ENCODE measurements around the gene PRPF31. TPM values are rescaled to one million over a fixed set of nuclear protein-coding genes. Genes with fewer than 3 reads are reported as not detected.
A peak's percentile ranks its signal among the peaks of the same experiment; 100 is the strongest.

Gene PRPF31
- total and polyA plus RNA-seq, 9 of the 15 experiments (the other 6 are each of a cell fraction or from before 2014, with no cell fraction given) = 5.8 to 92.2 (median 69.2) TPM

DNA sequence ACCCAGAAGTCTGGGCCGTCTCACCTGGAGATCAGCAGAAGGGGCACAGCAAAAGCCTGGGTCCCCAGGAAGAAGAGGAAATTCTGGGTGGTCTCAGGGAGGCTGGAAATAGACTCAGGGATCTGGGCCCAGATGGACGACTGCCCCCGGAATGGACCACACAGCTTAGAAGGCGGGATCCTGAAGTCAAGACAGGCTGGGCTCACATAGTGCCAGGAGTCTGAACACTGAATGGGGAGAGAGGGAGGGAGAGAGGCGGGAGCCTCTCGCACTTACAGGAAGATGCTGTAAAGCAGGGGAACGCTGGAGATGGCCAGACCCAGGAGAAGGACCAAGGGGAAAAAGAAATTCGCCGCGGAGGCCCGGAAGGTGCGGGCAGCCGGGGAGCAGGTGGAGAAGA, 45.3 kb downstream of the PRPF31 start:
- intact Hi-C loops (cut with micrococcal nuclease) = no loop called here
- TF ChIP-seq HNRNPLL (IDR thresholded peaks at IDR 0.05; ENCODE audit: low read depth, low read length, poor library complexity, severe bottlenecking) = no peak
- no peak for TF ChIP-seq ZC3H4 (CRISPR knock-in tag; IDR thresholded peaks at IDR 0.05; ENCODE audit: borderline replicate concordance)
- TF ChIP-seq SMARCB1 (IDR thresholded peaks at IDR 0.05; ENCODE audit: insufficient read length, low read depth) = no peak
- TF ChIP-seq ZNF184 (CRISPR knock-in tag; IDR thresholded peaks at IDR 0.05) = no peak
- no peak for TF ChIP-seq GABPB1 (CRISPR knock-in tag; IDR thresholded peaks at IDR 0.05)
- no peak for TF ChIP-seq POLR3A (IDR thresholded peaks at IDR 0.05; ENCODE audit: borderline replicate concordance, extremely low read depth, insufficient read depth, insufficient read length)
- no peak for TF ChIP-seq RCOR1 (IDR thresholded peaks at IDR 0.05; ENCODE audit: borderline replicate concordance in 1 of 2, low read depth in 2 of 2, low read length in 2 of 2)
- TF ChIP-seq, protein P1, sequence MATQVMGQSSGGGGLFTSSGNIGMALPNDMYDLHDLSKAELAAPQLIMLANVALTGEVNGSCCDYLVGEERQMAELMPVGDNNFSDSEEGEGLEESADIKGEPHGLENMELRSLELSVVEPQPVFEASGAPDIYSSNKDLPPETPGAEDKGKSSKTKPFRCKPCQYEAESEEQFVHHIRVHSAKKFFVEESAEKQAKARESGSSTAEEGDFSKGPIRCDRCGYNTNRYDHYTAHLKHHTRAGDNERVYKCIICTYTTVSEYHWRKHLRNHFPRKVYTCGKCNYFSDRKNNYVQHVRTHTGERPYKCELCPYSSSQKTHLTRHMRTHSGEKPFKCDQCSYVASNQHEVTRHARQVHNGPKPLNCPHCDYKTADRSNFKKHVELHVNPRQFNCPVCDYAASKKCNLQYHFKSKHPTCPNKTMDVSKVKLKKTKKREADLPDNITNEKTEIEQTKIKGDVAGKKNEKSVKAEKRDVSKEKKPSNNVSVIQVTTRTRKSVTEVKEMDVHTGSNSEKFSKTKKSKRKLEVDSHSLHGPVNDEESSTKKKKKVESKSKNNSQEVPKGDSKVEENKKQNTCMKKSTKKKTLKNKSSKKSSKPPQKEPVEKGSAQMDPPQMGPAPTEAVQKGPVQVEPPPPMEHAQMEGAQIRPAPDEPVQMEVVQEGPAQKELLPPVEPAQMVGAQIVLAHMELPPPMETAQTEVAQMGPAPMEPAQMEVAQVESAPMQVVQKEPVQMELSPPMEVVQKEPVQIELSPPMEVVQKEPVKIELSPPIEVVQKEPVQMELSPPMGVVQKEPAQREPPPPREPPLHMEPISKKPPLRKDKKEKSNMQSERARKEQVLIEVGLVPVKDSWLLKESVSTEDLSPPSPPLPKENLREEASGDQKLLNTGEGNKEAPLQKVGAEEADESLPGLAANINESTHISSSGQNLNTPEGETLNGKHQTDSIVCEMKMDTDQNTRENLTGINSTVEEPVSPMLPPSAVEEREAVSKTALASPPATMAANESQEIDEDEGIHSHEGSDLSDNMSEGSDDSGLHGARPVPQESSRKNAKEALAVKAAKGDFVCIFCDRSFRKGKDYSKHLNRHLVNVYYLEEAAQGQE (IDR thresholded peaks at IDR 0.05; ENCODE audit: borderline replicate concordance) = no peak
- TF ChIP-seq, protein P1 (CRISPR knock-in tag; IDR thresholded peaks at IDR 0.05; ENCODE audit: low read depth) = no peak
- no peak for TF ChIP-seq DPF2 (IDR thresholded peaks at IDR 0.05)
- TF ChIP-seq RBM22 (IDR thresholded peaks at IDR 0.05; ENCODE audit: low read depth, low read length, poor library complexity, severe bottlenecking) = no peak
- TF ChIP-seq, protein P2, sequence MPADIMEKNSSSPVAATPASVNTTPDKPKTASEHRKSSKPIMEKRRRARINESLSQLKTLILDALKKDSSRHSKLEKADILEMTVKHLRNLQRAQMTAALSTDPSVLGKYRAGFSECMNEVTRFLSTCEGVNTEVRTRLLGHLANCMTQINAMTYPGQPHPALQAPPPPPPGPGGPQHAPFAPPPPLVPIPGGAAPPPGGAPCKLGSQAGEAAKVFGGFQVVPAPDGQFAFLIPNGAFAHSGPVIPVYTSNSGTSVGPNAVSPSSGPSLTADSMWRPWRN (IDR thresholded peaks at IDR 0.05; ENCODE audit: low read depth) = no peak

More for the DNA sequence above, 45.3 kb downstream of the PRPF31 start:
- ATAC-seq (no peak), DNase-seq (ENCODE audit: extremely low read depth in 1 of 4, low spot score in 3 of 4) (peak in 1 of 4 experiments; percentile 22), FAIRE-seq (no peak)
- Histone ChIP-seq H3K27ac (ENCODE audit: extremely low read depth, low read depth, low read length) (peak overlapping the region; percentile 81; the same call in 2 of the 3 replicates), H3K36me3 (ENCODE audit: control insufficient read depth, insufficient read depth, low read length) (peaks cover 25% of the 10 kb centered on the region), H3K4me2 (ENCODE audit: insufficient read depth, low read length) (peak overlapping the region; percentile 95), H3K9ac (ENCODE audit: insufficient read depth in 1 of 2, low read depth in 2 of 2, low read length in 2 of 2) (peak overlapping the region; percentile 84 to 94; a peak in 3 of 4 replicates), H3K27me3 (ENCODE audit: control insufficient read depth in 2 of 2, insufficient read depth in 2 of 2, low read length in 2 of 2) (no peaks in the 10 kb centered on the region), H3K79me2 (ENCODE audit: control insufficient read depth, insufficient read depth, low read length) (peaks cover 18% of the 10 kb centered on the region; the same call in 2 of the 3 replicates), H3K4me3 (peak overlapping the region; percentile 69), H3K4me1 (replicated peaks in 1 of 2; ENCODE audit: control insufficient read depth in 2 of 2, insufficient read depth in 2 of 2, low read length in 2 of 2) (peaks cover 21 to 53% of the 10 kb centered on the region in 2 experiments), H2AFZ (ENCODE audit: low read depth, low read length) (peak overlapping the region; percentile 97; the same call in 1 of the 2 replicates), H3K9me3 (replicated peaks; ENCODE audit: control insufficient read depth, insufficient read depth, low read depth, low read length) (no peaks in the 10 kb centered on the region), H4K20me1 (replicated peaks; ENCODE audit: control insufficient read depth, insufficient read depth, low read length) (0 out of 2 replicates have a peak, but pooled peaks cover 10% of the 10 kb centered on the region), H3K9me1 (ENCODE audit: control insufficient read depth, insufficient read depth, low read length) (no peaks in the 10 kb centered on the region)
- ChIA-PET CTCF (ENCODE audit: low intra/inter-chr PET ratio) (no interaction called here), POLR2A (interaction anchor here (0.6 to 3.1 kb wide), 6 partner anchors 11 to 49 kb away, joined by 3 to 18 read pairs (median 4); partner anchors contain the start of genes CNOT3 and MBOAT7)
- in situ Hi-C loops (cut with MboI) = loop anchor here (5.0 kb wide), 1 partner anchor 66 kb away; no protein-coding TSS in a partner anchor
- no TSS peak for BruUV-seq (replicated peaks)
- 27% methylated on average over 8 of the region's 13 CpGs for WGBS (ENCODE audit: insufficient coverage, low coverage, missing lambda C conversion rate)
